ENCODE results near the gene RAB33A.

Gene RAB33A

DNA sequence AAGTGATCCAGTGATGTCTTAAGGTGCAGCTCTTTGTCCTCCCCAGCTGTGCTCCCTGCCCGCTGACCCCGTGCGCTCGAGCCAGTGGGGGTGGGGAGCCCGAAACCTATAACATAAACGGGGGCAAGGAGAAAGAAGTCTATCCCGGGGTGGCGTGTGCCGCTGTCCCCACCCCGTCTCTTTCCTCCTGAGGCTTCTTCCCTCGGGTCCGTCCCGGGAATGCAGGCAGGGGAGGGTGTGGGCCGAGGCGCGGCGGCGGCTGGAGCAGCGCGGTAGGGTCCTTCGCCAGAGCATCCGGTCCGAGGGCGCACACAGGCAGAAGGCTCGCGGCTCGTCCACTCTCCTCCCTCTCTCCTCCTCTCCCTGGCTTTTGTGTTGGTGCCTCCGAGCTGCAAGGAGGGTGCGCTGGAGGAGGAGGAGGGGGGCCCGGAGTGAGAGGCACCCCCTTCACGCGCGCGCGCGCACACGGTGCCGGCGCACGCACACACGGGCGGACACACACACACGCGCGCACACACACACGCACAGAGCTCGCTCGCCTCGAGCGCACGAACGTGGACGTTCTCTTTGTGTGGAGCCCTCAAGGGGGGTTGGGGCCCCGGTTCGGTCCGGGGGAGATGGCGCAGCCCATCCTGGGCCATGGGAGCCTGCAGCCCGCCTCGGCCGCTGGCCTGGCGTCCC, at the start of gene RAB33A:
Gene RAB33A, plus strand, starts transcription at position 517 of the 681 bp plus-strand sequence. Its CDS starts 101 bp downstream, at position 618.
- DNase-seq = no peak

DNA sequence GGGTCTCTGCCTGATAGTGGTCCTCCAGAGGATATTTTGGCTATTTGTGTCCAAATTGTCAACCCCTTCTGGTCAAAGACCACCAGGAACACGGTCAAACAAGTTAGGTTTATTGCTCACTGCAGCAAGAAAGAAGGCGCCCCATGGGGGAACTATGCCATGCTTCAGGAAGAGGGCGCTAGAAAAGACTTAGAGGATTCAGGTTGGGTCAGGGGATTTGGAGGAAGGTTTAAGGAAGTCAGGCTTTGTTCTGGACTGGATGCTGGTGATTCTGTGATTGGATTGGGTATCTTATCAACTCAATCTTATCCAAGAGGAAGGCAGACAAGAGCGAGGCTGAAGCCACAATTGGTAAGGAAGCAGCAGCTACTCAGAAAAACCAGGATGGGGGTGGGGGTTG, 47.2 kb upstream of the RAB33A start:
- DNase-seq = no peak

- no peak for DNase-seq
These were observed 46.5 kb upstream of the RAB33A start for GRCh38 chrX:130125091-130125874.

- DNase-seq = no peak
These were observed 40.8 kb upstream of the RAB33A start for GRCh38 chrX:130130990-130131389.

GRCh38 chrX:130136496-130136895, 35.3 kb upstream of the RAB33A start:
- DNase-seq = no peak

DNA sequence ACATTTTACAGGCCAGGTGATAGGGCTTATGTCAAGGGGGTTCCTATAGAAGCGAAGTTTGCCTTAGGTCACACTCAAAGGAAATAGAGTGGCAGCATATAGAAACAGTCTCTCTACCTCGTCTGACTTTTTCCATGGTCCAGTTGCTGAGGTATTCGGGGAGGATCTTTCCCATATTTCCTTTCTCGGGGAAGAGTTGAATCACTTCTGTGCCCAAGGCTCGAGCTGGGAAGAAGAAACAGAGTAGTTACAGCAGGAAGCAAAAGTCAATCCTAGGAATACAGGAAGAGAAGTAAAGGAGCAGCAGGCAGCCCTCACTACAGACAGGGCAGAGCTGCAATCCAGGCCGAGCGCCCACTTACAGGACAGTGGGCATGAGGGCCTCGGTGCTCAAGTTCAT, 34.8 kb upstream of the RAB33A start:
- DNase-seq = no peak

GRCh38 chrX:130139474-130140201, 32.1 kb upstream of the RAB33A start:
- peak; percentile 51 for DNase-seq

DNA sequence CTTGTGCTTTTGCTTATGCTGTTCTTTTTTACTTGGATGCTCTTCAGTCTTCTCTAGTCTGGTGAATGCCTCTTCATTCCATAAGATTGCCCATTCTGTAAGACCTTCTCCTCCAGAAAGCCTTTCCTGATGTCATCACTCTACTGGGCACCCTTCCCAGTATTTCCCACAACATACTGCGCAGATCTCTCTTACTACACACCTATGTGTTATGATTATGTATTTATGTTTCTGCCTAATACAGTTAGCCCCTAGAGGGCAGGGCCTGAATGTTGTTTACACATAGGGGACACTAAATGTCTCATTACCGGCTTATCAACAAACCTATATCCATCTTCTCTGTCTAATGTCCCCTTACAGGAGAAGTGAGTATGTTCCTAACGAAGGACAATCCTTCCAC, 27.3 kb upstream of the RAB33A start:
- peak; percentile 30 for DNase-seq

DNA sequence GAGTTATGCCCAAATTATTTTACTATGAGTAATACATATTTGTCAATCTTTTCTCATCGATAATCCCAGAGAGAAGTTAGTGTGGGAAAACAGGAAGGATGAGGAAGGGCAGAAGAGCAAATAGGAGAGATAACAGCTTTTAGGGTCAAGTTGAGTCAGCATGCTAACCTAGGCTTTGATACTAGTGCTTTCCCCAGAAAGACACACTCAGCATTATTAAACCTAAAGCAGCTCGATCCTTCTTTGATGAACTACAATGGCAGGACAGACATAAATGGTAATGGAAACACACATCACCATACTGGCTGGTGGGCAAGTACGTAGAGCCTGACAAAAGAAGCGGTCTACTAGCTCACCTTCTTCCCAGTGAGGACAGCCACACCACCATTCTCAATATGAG, 26.6 kb upstream of the RAB33A start:
- no peak for DNase-seq

DNA sequence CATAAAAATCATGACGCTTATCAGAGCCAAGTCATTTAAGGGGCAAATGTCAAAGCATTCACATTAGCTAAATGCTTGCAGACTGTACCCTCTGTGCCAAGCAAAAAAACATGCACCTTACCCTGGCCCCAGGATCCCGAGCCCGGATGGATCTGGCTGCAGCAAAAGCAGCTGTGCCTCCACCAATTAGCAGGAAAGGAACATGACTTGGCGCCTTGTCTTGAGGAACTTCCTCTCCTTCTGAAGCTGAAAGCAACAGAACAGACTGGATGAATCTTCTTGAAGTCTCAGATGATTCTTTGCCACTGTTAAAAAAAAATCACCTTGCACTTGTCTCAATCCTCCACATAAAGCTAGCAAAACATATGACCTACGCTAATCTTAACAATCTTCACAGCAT, 24.1 kb upstream of the RAB33A start:
- no peak for DNase-seq

- DNase-seq = no peak
These were observed 16.2 kb upstream of the RAB33A start for GRCh38 chrX:130155564-130155963.

- no peak for DNase-seq
These were observed 13.5 kb upstream of the RAB33A start for GRCh38 chrX:130158311-130158710.

- DNase-seq = no peak
These were observed 12.0 kb upstream of the RAB33A start for GRCh38 chrX:130159776-130160175.

DNA sequence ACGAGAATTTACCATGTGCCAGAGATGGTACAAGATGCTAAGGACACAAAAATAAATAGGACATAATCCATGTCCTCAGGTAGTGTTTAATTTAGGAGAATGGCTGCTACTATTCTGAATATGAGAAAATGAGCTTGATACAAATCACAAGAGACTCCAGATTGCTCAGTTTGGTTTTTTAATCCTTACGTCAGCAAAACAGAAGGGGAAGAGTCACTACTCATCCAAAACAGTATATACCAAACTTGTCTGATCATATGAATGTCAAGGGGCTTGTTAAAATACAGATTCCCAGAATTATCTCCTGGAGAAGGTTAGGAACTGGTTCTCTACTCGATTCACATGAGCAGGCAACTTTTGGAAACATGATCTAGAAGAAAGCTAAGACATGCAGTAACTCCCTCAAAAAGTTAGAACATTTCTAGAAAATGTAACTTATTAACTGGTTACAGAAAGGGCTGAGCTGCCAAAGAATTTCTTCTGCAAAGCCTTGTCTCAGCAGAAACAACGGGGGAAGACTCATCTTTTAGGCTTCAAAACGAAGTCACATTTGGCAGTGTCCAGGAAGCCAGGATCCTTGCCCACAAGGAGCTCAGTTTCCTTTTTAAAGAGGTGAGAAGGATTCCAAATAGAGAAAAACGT, 9.5 kb upstream of the RAB33A start:
- DNase-seq = no peak

GRCh38 chrX:130163398-130163797, 8.4 kb upstream of the RAB33A start:
- no peak for DNase-seq

- DNase-seq = no peak
These were observed 6.5 kb upstream of the RAB33A start for GRCh38 chrX:130165181-130165702.

GRCh38 chrX:130165703-130166502, 5.9 kb upstream of the RAB33A start, which contains the start of gene AIFM1:
Gene AIFM1, minus strand, starts transcription at chrX:130165841. Its CDS starts 185 bp downstream, at chrX:130165656.
- DNase-seq = peak; percentile 80

DNA sequence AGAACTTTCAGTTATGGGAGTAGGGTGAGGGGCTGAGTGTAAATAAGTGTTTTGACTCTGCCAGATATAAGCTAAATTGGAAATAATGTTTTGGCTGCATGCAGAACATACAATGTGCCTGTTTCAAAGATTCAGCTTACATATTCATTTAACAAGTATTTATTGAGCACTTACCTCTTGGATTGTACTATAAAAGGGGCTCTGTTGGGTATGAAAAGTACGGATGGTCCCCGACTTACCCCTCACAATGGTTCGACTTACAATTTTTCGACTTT, 5.3 kb upstream of the RAB33A start:
- no peak for DNase-seq

- DNase-seq = no peak
These were observed 4.7 kb upstream of the RAB33A start for GRCh38 chrX:130167040-130167439.

GRCh38 chrX:130170752-130171445, 863 bp upstream of the RAB33A start:
- DNase-seq = no peak

- DNase-seq = no peak
These were observed 524 bp downstream of the RAB33A start for GRCh38 chrX:130172127-130172845.
